HG03039 (cell line): Measurements from ENCODE around the gene KRT36.

ENCODE experiments used
- ATAC-seq: cut with Tn5 transposase; IDR thresholded peaks from one replicate; pipeline ENCODE4 v1.9.1; 2021; ENCODE audit warnings: mild to moderate bottlenecking, moderate library complexity; ENCODE audit not compliant: unreplicated experiment

The KRT36 gene

GRCh38 chr17:41489531-41489930, at the start of gene KRT36:
TSS of gene KRT36 (minus strand) at chr17:41489910. CDS start at chr17:41489864, 46 bp downstream.
- no peak for ATAC-seq

- no peak for ATAC-seq
Measured at GRCh38 chr17:41539071-41539492, 49.4 kb upstream of the KRT36 start.

GRCh38 chr17:41538565-41538991, 48.9 kb upstream of the KRT36 start:
- ATAC-seq = no peak

- no peak for ATAC-seq
Measured at GRCh38 chr17:41537990-41538389, 48.3 kb upstream of the KRT36 start.

GRCh38 chr17:41537614-41537954, 47.9 kb upstream of the KRT36 start:
- no peak for ATAC-seq

- no peak for ATAC-seq
Measured at GRCh38 chr17:41536741-41537613, 47.3 kb upstream of the KRT36 start.

- no peak for ATAC-seq
Measured at GRCh38 chr17:41535764-41536481, 46.2 kb upstream of the KRT36 start.

GRCh38 chr17:41534899-41535546, 45.3 kb upstream of the KRT36 start:
- ATAC-seq = no peak

- ATAC-seq = no peak
Measured at GRCh38 chr17:41533613-41534012, 43.9 kb upstream of the KRT36 start.

GRCh38 chr17:41532947-41533570, 43.3 kb upstream of the KRT36 start:
- no peak for ATAC-seq

- ATAC-seq = no peak
Measured at GRCh38 chr17:41531993-41532392, 42.3 kb upstream of the KRT36 start.

- ATAC-seq = no peak
Measured at GRCh38 chr17:41530062-41531048, 40.6 kb upstream of the KRT36 start.

- no peak for ATAC-seq
Measured at GRCh38 chr17:41529491-41529915, 39.8 kb upstream of the KRT36 start.

- ATAC-seq = no peak
Measured at GRCh38 chr17:41528959-41529353, 39.2 kb upstream of the KRT36 start.

- no peak for ATAC-seq
Measured at GRCh38 chr17:41527063-41528023, 37.6 kb upstream of the KRT36 start.

GRCh38 chr17:41524261-41524660, 34.6 kb upstream of the KRT36 start:
- ATAC-seq = no peak

GRCh38 chr17:41523787-41524186, 34.1 kb upstream of the KRT36 start:
- ATAC-seq = no peak

GRCh38 chr17:41523225-41523593, 33.5 kb upstream of the KRT36 start:
- no peak for ATAC-seq
